HepG2 (cell line): ENCODE results near the gene CARMIL1. TPM values are rescaled to one million over a fixed set of nuclear protein-coding genes. Genes with fewer than 3 reads are reported as not detected.

Source experiments
- AKAP8 ChIP-seq: sonication (generic); formaldehyde crosslinking; IDR thresholded peaks from 2 replicates; pipeline ENCODE4 v1.5.1; 2020; ENCODE audit warnings: mild to moderate bottlenecking, missing genetic modification reagents
- ARHGAP35 ChIP-seq: sonication (generic); formaldehyde crosslinking; IDR thresholded peaks from 2 replicates; pipeline ENCODE4 v1.9.0; 2022; ENCODE audit warnings: mild to moderate bottlenecking, inconsistent platforms, moderate library complexity, missing genetic modification reagents, borderline replicate concordance
- CBX5 ChIP-seq: sonication (generic); formaldehyde crosslinking; IDR thresholded peaks from 2 replicates; pipeline ENCODE4 v1.4.0; 2020; ENCODE audit warnings: missing genetic modification reagents, borderline replicate concordance
- ETV6 ChIP-seq: sonication (generic); formaldehyde crosslinking; conservative IDR thresholded peaks from 2 replicates; pipeline ENCODE4 v1.4.0; 2020; ENCODE audit warnings: missing genetic modification reagents
- HDAC2 ChIP-seq: sonication (generic); formaldehyde crosslinking; IDR thresholded peaks from 2 replicates; pipeline ENCODE4 v1.4.0; 2020; ENCODE audit warnings: missing genetic modification reagents
- KLF16 ChIP-seq, 2 experiments: sonication (generic) in 1 of 2; formaldehyde crosslinking in 1 of 2; IDR thresholded peaks; 2 replicates each; pipeline versions ENCODE4 v1.6.1 to v1.8.0; 2016 to 2023; ENCODE audit warnings: missing genetic modification reagents in 2 of 2, missing compliant biosample characterization in 1 of 2
- MEF2D ChIP-seq: sonication (generic); formaldehyde crosslinking; IDR thresholded peaks from 2 replicates; pipeline ENCODE4 v1.5.1; 2020; ENCODE audit warnings: mild to moderate bottlenecking, missing genetic modification reagents
- MTF1 ChIP-seq: sonication (generic); formaldehyde crosslinking; IDR thresholded peaks from 2 replicates; pipeline ENCODE4 v1.5.0; 2020; ENCODE audit warnings: missing genetic modification reagents
- SAFB2 ChIP-seq: sonication (generic); formaldehyde crosslinking; IDR thresholded peaks from 2 replicates; pipeline ENCODE4 v1.5.1; 2020; ENCODE audit warnings: missing genetic modification reagents, low read depth, mild to moderate bottlenecking, borderline replicate concordance
- SIN3A ChIP-seq: IDR thresholded peaks from 2 replicates; pipeline ENCODE4 v1.6.1; 2011; ENCODE audit warnings: low read depth, mild to moderate bottlenecking, control low read depth, low read length, borderline replicate concordance
- SKI ChIP-seq: fragments of 450-650 bp; IDR thresholded peaks from one replicate; pipeline ENCODE4 v1.6.1; 2018; ENCODE audit warnings: mild to moderate bottlenecking; ENCODE audit not compliant: partially characterized antibody
- TARDBP ChIP-seq: sonication (generic); formaldehyde crosslinking; IDR thresholded peaks from 2 replicates; pipeline ENCODE4 v1.8.0; 2022; ENCODE audit warnings: mild to moderate bottlenecking, missing genetic modification reagents
- ZNF607 ChIP-seq: sonication (generic); formaldehyde crosslinking; IDR thresholded peaks from 2 replicates; pipeline ENCODE4 v1.5.1; 2020; ENCODE audit warnings: missing genetic modification reagents, mild to moderate bottlenecking, borderline replicate concordance
- ZZZ3 ChIP-seq: sonication (generic); formaldehyde crosslinking; IDR thresholded peaks from 2 replicates; pipeline ENCODE4 v1.4.0; 2020; ENCODE audit warnings: missing genetic modification reagents, mild to moderate bottlenecking, borderline replicate concordance
- polyA plus RNA-seq, 8 experiments: library from polyadenylated mRNA; depleted of rRNA in 3 of 8; stranded (reverse) in 7 of 8; unstranded in 1 of 8; fragments of >200 nt; fragmentation: Illumina TruSeq in 4 of 8; extraction: Trizol in 4 of 8; gene quantifications; 2 replicates each; pipeline versions ENCODE4 v1.2.1 to v1.2.3, GENCODE V29; 2011 to 2016; ENCODE audit warnings: low read depth in 4 of 8, missing spikeins in 1 of 8, mixed read lengths in 1 of 8; ENCODE audit not compliant: insufficient read depth in 1 of 8
- total RNA-seq, 5 experiments: library from RNA; depleted of rRNA; stranded (reverse); fragments of >200 nt; fragmentation: Illumina TruSeq; extraction: Trizol; gene quantifications; 2 replicates each; pipeline ENCODE4 v1.2.3, GENCODE V29; 2016; ENCODE audit warnings: low read depth in 1 of 5
- TF ChIP-seq, protein P1 (sequence below): sonication (generic); formaldehyde crosslinking; IDR thresholded peaks from 2 replicates; pipeline ENCODE4 v1.4.0; 2020; ENCODE audit warnings: missing genetic modification reagents
- TF ChIP-seq, protein P2 (sequence below): IDR thresholded peaks from 2 replicates; pipeline ENCODE4 v1.6.1; 2016; ENCODE audit warnings: low read depth, borderline replicate concordance
- TF ChIP-seq, protein P3 (sequence below), 2 experiments: IDR thresholded peaks; 2 replicates each; pipeline ENCODE4 v1.6.1; 2011 to 2012; ENCODE audit warnings: low read length in 2 of 2, borderline replicate concordance in 1 of 2, low read depth in 1 of 2, mild to moderate bottlenecking in 1 of 2, moderate library complexity in 1 of 2
- TF ChIP-seq, protein P4 (sequence below): sonication (generic); formaldehyde crosslinking; IDR thresholded peaks from 2 replicates; pipeline ENCODE4 v1.4.0; 2020; ENCODE audit warnings: missing genetic modification reagents, borderline replicate concordance
- TF ChIP-seq, protein P5 (sequence below): sonication (generic); formaldehyde crosslinking; IDR thresholded peaks from 2 replicates; pipeline ENCODE4 v1.4.0; 2020; ENCODE audit warnings: missing genetic modification reagents

CARMIL1 gene
- total and polyA plus RNA-seq, 2 of the 13 experiments (the other 11 are each of a cell fraction or from before 2014, with no cell fraction given), result 1.8 to 2.6 TPM

DNA sequence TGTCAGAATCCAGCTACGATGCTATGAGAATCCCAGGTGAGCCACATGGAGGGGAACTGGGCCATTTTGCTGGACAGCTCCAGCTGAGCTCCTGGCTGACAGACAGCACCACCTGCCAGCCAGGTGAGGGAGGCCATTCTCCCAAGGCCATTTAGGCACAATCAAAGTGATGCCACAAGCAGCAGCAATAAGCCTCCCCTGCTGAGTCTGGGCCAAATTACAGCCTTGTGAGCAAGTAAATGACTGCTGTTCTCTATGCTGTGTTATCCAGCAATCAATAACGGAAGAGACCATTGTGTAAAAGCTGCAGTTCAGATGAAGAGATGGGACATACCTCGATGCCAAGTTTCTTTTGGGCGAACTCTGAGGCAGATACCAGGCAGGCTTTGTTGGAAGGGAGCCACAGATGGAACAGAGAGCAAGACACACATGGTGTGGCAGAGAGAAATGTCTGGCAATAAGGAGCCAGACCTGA lies 358.8 kb downstream of the CARMIL1 start (continued):
- TF ChIP-seq KLF16 (CRISPR knock-in tag; IDR thresholded peaks at IDR 0.05) (0 out of 4 replicates have a peak, but pooled peaks of 1 of the 2 experiments have one; percentile 6), HDAC2 (peak; percentile 66), MEF2D (CRISPR knock-in tag) (no peak), AKAP8 (CRISPR knock-in tag) (no peak), ETV6 (CRISPR knock-in tag) (0 out of 2 replicates have a peak, but pooled peaks have one; percentile 50), ARHGAP35 (CRISPR knock-in tag) (0 out of 2 replicates have a peak, but pooled peaks have one; percentile 45), ZZZ3 (CRISPR knock-in tag) (no peak), TARDBP (CRISPR knock-in tag) (0 out of 2 replicates have a peak, but pooled peaks have one; percentile 23), ZNF607 (no peak), SKI (no peak), MTF1 (no peak), SAFB2 (CRISPR knock-in tag) (no peak), SIN3A (peak; percentile 53; the same call in 1 of the 2 replicates), CBX5 (CRISPR knock-in tag) (peak; percentile 89; the same call in 1 of the 2 replicates)
- TF ChIP-seq, protein P1, sequence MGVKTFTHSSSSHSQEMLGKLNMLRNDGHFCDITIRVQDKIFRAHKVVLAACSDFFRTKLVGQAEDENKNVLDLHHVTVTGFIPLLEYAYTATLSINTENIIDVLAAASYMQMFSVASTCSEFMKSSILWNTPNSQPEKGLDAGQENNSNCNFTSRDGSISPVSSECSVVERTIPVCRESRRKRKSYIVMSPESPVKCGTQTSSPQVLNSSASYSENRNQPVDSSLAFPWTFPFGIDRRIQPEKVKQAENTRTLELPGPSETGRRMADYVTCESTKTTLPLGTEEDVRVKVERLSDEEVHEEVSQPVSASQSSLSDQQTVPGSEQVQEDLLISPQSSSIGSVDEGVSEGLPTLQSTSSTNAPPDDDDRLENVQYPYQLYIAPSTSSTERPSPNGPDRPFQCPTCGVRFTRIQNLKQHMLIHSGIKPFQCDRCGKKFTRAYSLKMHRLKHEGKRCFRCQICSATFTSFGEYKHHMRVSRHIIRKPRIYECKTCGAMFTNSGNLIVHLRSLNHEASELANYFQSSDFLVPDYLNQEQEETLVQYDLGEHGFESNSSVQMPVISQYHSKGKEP (CRISPR knock-in tag), result 0 out of 2 replicates have a peak, but pooled peaks have one; percentile 23
- TF ChIP-seq, protein P2, sequence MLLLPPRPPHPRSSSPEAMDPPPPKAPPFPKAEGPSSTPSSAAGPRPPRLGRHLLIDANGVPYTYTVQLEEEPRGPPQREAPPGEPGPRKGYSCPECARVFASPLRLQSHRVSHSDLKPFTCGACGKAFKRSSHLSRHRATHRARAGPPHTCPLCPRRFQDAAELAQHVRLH, result 0 out of 2 replicates have a peak, but pooled peaks have one; percentile 23
- TF ChIP-seq, protein P3, sequence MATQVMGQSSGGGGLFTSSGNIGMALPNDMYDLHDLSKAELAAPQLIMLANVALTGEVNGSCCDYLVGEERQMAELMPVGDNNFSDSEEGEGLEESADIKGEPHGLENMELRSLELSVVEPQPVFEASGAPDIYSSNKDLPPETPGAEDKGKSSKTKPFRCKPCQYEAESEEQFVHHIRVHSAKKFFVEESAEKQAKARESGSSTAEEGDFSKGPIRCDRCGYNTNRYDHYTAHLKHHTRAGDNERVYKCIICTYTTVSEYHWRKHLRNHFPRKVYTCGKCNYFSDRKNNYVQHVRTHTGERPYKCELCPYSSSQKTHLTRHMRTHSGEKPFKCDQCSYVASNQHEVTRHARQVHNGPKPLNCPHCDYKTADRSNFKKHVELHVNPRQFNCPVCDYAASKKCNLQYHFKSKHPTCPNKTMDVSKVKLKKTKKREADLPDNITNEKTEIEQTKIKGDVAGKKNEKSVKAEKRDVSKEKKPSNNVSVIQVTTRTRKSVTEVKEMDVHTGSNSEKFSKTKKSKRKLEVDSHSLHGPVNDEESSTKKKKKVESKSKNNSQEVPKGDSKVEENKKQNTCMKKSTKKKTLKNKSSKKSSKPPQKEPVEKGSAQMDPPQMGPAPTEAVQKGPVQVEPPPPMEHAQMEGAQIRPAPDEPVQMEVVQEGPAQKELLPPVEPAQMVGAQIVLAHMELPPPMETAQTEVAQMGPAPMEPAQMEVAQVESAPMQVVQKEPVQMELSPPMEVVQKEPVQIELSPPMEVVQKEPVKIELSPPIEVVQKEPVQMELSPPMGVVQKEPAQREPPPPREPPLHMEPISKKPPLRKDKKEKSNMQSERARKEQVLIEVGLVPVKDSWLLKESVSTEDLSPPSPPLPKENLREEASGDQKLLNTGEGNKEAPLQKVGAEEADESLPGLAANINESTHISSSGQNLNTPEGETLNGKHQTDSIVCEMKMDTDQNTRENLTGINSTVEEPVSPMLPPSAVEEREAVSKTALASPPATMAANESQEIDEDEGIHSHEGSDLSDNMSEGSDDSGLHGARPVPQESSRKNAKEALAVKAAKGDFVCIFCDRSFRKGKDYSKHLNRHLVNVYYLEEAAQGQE (IDR thresholded peaks at IDR 0.05; ENCODE audit: borderline replicate concordance in 1 of 2, low read depth in 1 of 2, low read length in 2 of 2), result peak; percentile 91 to 97
- TF ChIP-seq, protein P4, sequence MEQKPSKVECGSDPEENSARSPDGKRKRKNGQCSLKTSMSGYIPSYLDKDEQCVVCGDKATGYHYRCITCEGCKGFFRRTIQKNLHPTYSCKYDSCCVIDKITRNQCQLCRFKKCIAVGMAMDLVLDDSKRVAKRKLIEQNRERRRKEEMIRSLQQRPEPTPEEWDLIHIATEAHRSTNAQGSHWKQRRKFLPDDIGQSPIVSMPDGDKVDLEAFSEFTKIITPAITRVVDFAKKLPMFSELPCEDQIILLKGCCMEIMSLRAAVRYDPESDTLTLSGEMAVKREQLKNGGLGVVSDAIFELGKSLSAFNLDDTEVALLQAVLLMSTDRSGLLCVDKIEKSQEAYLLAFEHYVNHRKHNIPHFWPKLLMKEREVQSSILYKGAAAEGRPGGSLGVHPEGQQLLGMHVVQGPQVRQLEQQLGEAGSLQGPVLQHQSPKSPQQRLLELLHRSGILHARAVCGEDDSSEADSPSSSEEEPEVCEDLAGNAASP (CRISPR knock-in tag), result peak; percentile 45; the same call in 1 of the 2 replicates
- TF ChIP-seq, protein P5, sequence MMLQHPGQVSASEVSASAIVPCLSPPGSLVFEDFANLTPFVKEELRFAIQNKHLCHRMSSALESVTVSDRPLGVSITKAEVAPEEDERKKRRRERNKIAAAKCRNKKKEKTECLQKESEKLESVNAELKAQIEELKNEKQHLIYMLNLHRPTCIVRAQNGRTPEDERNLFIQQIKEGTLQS (CRISPR knock-in tag), result peak; percentile 12; the same call in 1 of the 2 replicates
